GF-D8 (cell line): ENCODE results near the gene EDRF1.
"Not testable (repeated sequence)": the region's sequence is repeated elsewhere in the genome, so short reads cannot be mapped to it uniquely, and the experiment has no call there.

Experiments used
- DNase-seq: peaks from one replicate; lab custom pipeline; 2025; lab: John Stamatoyannopoulos, UW

The EDRF1 gene, protein sequence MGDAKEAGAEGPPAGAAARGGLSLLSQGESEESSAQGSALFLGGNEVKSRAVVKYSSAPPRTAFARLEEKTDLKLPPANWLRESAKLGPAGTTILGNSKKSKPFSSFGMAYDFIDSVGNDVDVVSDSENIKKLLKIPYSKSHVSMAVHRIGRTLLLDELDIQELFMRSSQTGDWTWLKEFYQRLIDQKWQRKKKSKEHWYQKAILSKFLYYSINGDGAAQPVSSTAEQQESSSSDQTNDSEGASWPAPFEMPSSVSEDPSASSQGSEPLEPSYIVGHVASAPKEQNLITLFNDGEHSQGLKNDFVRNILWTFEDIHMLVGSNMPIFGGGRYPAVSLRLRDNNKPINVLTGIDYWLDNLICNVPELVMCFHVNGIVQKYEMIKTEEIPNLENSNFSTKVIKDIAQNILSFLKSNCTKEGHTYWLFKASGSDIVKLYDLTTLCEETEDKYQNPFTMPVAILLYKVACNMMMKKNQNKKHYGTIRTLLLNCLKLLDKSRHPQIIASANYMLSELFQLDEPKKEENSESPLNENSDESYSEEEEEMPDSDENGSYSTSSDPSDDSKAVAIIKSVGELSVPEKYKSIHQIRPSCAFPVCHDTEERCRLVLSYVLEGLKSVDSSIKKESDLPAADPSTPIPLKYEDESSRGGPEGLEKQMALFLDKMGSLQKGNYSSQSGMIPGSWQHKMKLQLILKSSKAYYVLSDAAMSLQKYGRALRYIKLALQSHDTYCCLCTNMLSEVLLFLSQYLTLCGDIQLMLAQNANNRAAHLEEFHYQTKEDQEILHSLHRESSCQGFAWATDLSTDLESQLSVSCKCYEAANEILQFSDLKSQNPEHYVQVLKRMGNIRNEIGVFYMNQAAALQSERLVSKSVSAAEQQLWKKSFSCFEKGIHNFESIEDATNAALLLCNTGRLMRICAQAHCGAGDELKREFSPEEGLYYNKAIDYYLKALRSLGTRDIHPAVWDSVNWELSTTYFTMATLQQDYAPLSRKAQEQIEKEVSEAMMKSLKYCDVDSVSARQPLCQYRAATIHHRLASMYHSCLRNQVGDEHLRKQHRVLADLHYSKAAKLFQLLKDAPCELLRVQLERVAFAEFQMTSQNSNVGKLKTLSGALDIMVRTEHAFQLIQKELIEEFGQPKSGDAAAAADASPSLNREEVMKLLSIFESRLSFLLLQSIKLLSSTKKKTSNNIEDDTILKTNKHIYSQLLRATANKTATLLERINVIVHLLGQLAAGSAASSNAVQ

DNA sequence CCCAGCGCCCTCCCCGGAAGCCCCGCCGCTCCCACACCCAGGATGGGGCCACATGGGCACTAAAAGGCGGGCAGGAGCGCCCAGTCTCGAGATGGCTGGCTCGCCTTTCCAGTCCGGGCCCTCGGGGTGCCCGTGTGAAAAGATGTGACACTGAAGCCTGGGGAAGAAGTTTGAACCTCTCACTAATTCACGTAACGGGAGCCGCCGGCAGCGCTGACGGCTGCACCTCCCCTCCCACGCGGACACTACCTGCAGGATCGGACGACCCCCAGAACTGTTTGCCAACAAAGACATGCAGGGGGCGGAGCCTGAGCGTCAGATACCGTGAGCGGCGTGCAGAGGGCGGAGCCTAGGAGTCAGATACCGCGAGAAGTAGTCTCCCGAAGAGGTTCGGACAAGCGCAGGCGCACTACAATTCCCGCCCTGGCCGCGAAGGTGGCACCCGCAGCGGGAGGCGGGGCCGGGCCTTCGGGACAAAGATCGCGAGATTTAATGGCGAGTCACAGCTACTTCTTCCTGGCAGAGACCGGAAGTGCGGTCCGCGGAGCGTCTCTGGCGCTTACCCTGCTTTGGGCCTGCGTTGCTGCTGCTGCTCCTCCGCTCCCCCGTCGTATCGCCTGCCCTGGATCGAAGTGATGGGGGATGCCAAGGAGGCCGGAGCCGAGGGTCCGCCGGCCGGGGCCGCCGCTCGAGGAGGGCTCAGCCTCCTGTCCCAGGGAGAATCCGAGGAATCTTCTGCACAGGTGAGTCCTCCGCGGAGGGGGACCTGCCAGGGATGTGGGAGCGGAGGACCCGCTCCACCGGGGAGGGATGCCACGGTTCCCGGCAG lies at the start of gene EDRF1:
Gene EDRF1, plus strand, starts transcription at position 537 of the 829 bp plus-strand sequence. Its CDS starts 99 bp downstream, at position 636.
- DNase-seq, result peak; percentile 97

- DNase-seq, result no peak
These were observed 46.6 kb upstream of the EDRF1 start for GRCh38 chr10:125672884-125673283.

DNA sequence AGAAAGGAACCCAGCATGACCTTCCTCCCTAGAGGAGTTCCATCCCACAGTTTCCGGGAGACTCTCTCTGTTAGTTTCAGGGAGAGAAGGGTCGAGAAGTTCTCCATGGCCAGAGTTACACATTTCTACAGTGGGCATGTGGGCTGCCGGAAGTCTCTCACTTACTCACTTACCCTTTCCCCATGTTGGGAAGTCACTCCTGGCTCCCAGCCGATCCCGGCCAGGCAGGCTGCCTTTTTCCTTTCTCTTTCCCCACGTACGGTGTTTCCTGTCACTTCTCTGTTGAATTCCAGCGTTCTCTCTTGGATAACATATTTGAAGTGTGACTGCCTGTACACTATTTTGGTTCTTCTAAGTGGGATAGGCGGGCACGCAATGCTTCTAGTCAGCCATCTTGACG lies 40.1 kb upstream of the EDRF1 start:
- no peak for DNase-seq

DNA sequence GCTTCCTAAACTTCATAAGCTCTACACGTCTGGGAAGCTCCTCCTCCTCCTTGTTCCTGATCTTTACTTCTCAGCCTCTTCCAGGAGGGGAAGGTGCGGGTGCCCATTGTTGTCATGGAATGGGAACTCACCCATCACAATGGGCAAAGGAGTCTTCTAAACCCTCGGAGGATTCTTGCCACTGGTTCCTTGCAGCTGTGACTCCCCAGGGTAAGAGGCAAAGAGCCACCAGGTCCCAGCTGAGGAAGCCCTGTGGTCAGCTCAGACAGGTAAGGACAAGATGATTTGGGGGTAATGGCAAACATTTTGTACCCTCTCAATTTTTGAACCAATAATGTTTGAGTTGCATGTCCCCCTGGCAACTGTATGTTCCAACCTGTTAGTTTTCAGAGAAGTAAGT lies 36.4 kb upstream of the EDRF1 start, which contains the start of gene TEX36:
Gene TEX36, minus strand, starts transcription at position 101 of the 400 bp plus-strand sequence. CDS start 174 bp downstream, outside the sequence.
- DNase-seq, result no peak

DNA sequence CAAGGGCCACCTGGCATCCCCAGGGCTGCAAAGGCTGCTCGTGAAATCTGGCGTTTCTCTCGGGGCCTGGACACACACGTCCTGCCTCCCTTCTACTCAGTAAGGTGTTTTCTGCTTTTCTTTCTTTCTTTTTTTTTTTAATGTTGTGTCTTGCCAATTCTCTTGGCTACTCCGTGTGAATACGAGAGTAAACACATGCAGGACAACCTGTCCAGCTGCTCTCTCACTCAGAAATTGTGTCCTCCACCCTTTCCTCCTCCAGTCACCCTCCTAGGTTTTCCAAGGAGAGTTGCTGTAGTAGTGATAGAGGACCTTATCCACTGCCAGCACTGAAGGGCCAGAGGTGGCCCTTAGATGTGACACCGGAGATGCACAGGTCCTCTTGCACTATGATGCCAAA lies 35.7 kb upstream of the EDRF1 start:
- no peak for DNase-seq

DNA sequence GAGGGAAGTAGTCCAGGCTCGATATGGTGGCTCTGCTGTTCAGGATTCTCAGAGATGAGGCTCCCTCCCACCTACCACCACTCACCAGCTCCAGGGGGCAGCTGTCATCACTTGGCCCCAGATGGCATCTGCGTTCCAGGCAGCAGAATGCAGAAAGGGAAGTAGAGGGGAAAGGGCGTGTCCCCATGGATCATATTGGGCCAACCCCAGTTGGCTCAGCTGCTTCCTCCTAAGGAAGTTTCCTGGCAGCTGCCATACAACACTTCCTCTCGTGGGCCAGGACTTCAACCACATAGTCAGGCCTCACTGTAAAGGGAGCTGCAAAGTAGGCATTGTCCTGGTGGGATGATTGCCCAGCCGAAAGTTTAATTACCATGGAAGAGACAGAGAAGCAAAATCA lies 34.9 kb upstream of the EDRF1 start:
- DNase-seq, result peak; percentile 18

DNA sequence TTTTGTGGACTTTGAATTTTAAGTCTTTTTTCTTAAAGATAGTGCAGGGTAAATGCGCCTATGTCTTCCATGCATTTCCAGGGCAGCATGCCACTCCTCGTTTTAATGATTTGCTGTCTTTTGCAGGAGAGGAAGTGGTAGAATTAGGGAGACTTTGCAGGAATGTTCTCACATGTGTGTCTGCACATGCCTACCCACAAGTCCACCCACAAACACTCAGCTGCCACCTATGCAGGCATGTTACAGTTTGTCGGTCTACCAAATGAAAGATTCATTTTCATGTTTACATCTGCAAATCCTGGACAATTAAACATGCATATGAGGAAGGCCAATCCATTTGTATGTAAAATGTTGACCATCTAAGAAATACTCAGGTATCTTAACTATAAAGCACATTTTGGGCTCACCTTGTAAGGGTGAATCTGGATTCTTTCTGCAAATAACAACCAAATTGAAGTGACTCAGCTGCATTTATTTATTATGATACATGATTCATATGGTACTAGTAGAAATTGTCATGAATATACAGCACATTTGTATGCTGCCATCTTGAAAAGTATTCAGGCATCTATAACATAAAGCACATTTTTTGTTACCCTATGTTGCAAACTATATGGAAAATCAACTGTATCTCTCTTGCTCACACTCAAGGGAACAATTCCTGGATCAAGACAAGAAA lies 31.9 kb upstream of the EDRF1 start:
- DNase-seq, result no peak

DNA sequence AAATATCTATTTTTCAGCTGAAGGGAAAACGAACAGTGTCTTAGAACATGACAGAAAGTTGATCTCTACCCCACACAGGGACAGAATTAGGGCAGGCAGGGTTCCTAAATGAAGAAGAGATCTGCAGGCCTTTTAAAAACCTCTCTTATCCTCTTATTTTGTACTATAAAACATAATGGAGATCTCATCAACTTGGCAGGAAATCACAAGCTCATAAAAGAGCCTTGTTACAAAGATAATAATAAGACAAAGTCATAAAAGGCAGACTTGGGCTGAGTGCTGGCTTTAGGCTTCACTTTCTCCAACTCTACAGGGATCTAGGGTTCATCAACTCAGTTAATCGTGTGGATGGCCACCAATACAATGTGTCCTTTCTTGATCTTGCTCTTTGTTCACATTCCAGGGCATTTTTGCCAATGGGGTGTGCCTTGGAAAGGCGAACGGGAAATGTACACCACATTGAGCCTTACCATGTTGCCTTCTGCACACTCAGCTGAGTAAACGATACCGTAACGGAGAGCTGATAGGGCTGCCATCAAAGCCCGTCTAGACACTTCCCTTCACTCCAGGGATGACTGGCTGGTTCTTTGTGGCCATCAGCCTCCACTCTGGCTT lies 29.4 kb upstream of the EDRF1 start:
- no peak for DNase-seq

- no peak for DNase-seq
These were observed 28.1 kb upstream of the EDRF1 start for GRCh38 chr10:125691160-125691981.

GRCh38 chr10:125692196-125692595 lies 27.3 kb upstream of the EDRF1 start:
- DNase-seq, result no peak

DNA sequence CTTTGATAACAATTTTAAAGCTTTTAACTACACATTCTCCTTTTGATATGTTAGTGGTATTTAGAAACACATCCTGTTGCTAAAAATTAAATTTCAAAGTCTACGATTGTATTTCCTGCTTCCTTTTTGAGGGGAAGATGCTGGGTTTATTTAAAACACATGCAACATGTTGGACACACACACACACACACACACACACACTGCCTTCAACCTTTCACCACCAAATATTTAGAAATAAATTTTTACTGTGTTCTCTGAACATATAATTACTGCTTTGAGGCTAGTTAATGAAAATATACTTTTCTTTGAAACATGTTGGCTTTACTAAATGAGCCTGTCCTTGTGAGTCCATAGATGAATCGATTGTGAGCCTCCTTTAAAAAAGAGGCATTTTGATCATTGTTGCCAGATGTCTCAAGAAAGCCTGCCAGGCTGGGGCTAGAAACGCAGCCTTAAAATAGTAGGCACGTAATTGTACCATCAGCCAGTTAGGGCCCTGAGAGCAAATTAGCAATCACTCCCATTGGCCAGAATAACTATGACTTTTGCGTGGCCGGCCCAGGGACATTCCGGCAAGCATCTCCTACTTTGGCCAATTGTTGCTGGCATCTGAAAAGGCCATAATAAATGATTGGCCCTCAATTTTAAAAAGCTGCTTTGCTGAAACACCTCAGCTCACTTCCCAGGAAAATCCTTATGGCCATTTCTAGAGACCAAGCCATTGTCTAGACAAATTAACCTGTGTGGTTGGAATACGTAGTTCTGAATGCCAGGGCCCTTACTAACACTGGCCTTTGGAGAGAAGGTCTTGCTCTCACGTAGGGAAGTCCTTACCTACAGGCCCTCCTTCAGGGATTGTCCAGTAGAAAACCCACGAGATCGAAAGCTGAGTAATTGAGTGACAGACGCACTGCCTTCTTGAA lies 26.6 kb upstream of the EDRF1 start:
- DNase-seq, result no peak

DNA sequence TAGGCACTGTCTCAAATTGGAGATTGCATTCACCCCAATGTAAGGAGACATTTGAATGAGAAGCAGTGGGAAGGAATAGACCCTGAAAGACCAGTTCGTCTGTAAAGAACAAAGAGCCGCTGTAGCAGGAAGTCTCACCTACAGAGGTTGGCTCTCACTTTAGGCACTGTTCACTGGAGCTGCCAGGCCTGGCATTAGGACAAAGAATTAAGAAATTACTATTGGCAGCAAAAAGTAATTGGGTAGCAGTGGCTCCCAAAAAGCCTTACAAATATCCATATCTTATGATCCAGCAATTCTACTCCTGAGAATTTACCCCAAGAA lies 26.0 kb upstream of the EDRF1 start:
- no peak for DNase-seq

DNA sequence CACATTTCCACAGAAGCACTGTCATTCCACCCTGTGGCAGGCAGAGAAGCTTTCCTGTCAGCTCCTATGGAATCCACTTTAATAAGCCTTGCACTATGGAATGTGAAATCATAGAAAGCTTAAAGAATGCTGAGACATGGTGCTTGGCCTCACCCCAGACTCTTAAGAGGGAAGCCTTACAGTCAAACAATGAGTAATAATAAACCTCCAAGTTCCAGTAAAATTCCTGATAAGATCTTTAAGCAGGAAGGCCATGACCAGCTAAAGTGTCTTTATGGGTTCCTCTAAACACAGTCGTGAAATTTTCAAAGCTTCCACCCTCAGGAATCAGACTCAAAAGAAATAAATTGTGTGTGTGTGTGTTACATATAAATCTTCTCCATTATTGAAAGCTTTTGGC lies 24.6 kb upstream of the EDRF1 start:
- DNase-seq, result no peak

- not testable (repeated sequence) for DNase-seq
These were observed 22.6 kb upstream of the EDRF1 start for GRCh38 chr10:125696884-125697283.

GRCh38 chr10:125698481-125698998 lies 21.0 kb upstream of the EDRF1 start:
- DNase-seq, result no peak

DNA sequence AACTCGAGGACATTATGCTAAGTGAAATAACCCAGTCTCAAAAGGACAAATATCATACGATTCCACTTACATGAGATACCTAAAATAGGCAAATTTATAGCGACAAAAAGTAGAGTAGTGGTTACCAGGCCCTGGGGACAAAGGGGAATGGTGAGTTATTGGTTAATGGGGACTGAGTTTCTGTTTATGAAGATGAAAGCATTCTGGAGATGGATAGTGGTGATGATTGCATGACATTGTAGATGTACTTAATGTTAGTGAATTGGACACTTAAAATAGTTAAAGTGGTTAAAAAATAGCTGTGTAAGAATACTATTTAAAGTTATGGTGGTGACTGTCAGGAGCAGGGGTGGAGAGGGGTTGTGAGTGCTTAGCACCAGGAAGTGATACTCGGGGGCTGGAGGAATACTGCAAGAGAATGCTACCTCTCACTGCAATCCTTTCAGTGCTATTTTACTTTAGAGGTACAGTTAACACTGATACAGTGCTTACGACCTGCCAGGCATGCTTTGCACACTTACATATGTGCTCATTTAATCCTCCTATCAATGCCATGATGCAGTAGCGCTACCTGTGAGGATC lies 19.9 kb upstream of the EDRF1 start:
- no peak for DNase-seq

DNA sequence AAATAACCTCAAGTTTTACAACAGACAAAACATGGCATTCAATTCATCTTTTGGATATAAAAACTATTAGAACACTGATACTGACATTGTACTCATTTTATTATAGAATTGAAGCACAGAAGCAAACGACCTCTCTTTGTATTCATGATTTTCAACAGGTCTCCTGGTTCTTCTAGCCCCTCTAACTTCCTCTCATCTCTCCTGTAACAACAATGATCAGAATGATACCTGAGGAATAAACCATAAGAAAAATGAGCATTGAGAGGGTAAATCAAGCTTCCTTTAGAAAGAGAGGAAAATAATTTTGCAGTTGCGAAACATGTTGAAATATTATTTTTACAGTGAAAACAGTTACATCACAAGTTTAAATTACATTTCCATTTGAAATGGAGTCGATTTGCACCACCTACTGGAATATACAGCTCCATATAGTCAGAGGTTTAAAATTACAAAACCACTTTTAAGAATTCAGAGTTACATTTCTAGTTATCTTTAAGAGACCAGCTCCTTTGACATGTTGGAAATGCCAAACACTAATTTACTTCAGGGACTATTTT lies 19.1 kb upstream of the EDRF1 start:
- DNase-seq, result no peak
